ENCODE data around the gene RAET1G.

- TF ChIP-seq CTCF (IDR thresholded peaks at IDR 0.05) (no peak), POLR2A (IDR thresholded peaks at IDR 0.05) (no peak)
Measured at GRCh38 chr6:149964308-149965193, 41.6 kb upstream of the RAET1G start.
